ENCODE results near the gene DNAH3.

DNAH3 gene

DNA sequence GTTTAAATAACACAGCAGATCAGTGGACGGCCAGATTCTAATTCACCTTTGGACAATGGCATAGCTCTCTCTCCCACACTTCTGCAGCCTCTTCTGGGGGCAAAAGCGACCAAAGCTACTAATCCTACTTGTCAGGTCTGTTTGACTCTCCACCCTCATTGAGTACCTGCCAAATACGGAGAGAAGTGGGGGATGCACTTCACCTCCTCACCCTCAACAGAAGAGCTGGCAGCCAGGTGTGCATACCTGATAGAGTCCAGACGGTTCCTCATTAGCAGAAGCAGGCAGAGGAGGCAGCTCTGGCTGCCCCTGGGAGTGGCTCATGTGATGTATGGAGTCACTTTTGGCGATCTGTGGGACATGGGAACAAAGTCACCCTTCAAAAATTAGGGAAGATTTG, 4.9 kb downstream of the DNAH3 start:
- TF ChIP-seq, protein P1, sequence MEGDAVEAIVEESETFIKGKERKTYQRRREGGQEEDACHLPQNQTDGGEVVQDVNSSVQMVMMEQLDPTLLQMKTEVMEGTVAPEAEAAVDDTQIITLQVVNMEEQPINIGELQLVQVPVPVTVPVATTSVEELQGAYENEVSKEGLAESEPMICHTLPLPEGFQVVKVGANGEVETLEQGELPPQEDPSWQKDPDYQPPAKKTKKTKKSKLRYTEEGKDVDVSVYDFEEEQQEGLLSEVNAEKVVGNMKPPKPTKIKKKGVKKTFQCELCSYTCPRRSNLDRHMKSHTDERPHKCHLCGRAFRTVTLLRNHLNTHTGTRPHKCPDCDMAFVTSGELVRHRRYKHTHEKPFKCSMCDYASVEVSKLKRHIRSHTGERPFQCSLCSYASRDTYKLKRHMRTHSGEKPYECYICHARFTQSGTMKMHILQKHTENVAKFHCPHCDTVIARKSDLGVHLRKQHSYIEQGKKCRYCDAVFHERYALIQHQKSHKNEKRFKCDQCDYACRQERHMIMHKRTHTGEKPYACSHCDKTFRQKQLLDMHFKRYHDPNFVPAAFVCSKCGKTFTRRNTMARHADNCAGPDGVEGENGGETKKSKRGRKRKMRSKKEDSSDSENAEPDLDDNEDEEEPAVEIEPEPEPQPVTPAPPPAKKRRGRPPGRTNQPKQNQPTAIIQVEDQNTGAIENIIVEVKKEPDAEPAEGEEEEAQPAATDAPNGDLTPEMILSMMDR (IDR thresholded peaks at IDR 0.05; ENCODE audit: control insufficient read depth, extremely low read depth, insufficient read depth) = no peak
- H3K4me3 ChIP-seq (ENCODE audit: low read depth, low read length) = no peak overlapping the region
- no peak for DNase-seq (ENCODE audit: low read depth)

DNA sequence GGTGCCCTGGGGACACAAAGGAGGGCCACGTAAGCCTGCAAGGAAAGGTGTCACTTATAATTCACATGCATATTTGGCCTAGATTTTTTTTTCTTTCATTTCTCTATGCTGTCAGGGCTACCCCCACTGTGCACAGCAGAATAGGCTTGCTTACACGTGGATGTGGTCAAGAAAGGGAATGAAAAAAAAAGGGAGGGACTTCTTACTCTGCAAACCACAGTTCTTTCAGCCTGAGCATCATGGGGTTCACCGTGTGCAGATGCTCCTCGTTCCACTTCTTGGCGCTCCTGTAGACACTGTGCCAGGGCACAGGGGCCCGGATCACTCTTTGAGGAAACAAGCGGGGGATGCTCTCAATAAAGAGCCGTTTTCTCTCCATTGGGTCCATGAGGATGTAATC, 16.6 kb downstream of the DNAH3 start:
- DNase-seq (ENCODE audit: low read depth) = no peak
- TF ChIP-seq, protein P1 (IDR thresholded peaks at IDR 0.05; ENCODE audit: control insufficient read depth, extremely low read depth, insufficient read depth) = no peak
- H3K4me3 ChIP-seq (ENCODE audit: low read depth, low read length) = no peak overlapping the region

DNA sequence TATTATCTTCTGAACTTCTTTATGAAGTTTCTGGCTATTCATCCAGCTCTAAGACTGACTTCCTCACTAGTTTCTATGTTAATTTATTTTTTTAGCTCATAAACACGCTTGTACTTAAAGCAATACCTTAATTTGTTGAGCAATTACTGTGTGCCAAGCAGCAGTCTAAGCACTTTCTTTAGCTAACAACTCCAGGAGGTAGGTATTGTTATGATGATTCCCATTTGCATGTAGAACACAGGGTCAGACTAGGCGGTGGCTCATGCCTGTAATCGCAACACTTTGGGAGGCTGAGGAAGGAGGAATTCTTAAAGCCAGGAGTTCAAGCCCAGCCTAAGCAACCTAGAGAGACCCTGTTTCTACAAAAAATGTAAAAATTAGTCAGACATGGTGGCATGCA, 19.8 kb downstream of the DNAH3 start:
- TF ChIP-seq, protein P1 (IDR thresholded peaks at IDR 0.05; ENCODE audit: control insufficient read depth, extremely low read depth, insufficient read depth) = no peak
- H3K4me3 ChIP-seq (ENCODE audit: low read depth, low read length) = no peak overlapping the region
- DNase-seq (ENCODE audit: low read depth) = no peak

DNA sequence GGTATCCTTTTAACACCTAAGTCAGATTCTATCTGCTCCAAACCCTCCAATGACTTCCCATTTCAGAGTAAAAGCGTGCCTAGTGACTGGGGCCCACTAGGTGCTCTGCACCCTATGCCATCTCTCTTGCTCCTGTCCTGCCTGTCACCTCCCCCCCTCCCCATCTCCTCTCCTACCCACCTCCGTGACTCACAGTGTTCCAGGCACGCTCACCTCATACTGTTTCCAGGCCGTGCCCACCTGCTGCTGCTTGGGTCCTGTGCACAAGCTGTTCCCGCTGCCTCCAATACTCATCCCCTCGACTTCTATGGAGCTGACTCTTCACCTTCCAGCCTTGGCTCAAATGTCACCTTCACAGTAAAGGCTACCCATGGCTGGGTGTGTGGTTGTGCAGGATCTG, 21.7 kb downstream of the DNAH3 start:
- DNase-seq (ENCODE audit: low read depth) = no peak
- TF ChIP-seq, protein P1 (IDR thresholded peaks at IDR 0.05; ENCODE audit: control insufficient read depth, extremely low read depth, insufficient read depth) = no peak
- no peak overlapping the region for H3K4me3 ChIP-seq (ENCODE audit: low read depth, low read length)

DNA sequence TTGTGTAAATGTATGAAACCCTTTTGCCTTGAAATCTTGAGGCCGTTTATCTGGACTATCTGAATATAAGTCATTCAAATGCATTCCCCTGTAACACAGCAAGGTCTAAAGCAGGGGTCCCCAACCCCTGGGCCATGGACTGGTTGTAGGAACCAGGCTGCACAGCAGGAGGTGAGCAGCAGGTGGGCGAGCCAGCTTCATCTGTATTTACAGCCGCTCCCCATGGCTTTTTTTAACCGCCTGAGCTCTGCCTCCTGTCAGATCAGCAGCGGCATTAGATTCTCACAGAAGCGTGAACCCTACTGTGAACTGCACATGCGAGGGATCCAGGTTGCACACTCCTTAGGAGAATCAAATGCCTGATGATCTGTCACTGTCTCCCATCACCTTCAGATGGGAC, 24.1 kb downstream of the DNAH3 start:
- no peak for DNase-seq (ENCODE audit: low read depth)
- no peak overlapping the region for H3K4me3 ChIP-seq (ENCODE audit: low read depth, low read length)
- TF ChIP-seq, protein P1 (IDR thresholded peaks at IDR 0.05; ENCODE audit: control insufficient read depth, extremely low read depth, insufficient read depth) = no peak

DNA sequence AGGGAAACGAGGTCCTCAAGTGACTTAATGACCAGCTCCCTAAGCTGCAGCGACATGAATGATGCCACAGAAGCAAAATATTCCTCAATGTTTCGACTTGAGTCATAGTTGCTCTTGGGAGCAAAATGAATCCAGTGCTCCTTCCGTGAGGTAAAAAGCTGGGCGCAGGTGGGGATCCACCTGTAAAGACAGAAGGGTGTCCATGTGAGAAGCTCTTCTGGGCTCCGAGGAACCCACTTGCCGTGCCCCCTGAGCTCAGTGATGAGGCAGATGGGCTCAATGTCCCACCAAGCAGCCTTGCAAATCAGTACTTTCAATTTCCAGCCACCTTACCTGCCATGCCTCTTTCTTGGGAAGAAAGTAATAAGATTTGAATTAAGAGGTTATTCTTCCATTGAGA, 25.5 kb downstream of the DNAH3 start:
- TF ChIP-seq, protein P1 (IDR thresholded peaks at IDR 0.05; ENCODE audit: control insufficient read depth, extremely low read depth, insufficient read depth) = no peak

DNA sequence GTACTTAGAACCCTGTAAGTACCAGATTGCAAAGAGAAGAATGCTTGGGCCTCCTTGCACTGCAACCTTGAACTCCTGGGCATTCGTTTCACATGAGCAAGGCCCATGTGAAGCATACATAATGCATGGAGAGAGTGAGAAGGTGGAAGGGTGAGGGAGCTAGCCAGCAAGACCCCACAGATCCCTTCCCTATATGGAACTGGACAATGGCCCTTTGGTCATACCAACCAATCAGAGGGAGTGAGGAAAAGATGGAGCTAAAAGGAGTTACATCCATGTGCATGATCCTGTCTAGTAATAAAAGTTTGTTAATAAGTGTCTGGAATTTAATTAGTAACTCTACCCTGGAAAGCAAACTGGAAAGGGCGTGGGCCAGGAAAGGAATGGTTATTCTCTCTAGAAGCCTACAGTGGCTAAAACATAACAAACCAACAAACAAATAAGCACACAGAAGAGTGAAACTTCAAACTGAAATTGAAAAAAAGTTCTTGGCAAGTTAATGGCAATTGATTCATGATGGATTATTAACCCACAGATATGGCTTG, 29.6 kb downstream of the DNAH3 start:
- no peak for DNase-seq (ENCODE audit: low read depth)
- TF ChIP-seq, protein P1 (IDR thresholded peaks at IDR 0.05; ENCODE audit: control insufficient read depth, extremely low read depth, insufficient read depth) = no peak
- no peak overlapping the region for H3K4me3 ChIP-seq (ENCODE audit: low read depth, low read length)

More for the DNA sequence above, 25.5 kb downstream of the DNAH3 start:
- no peak for DNase-seq (ENCODE audit: low read depth)
- no peak overlapping the region for H3K4me3 ChIP-seq (ENCODE audit: low read depth, low read length)
